Stomach smooth muscle (tissue), 2 donors: Measurements from ENCODE around the gene AJAP1.
"Not testable (repeated sequence)": the region's sequence is repeated elsewhere in the genome, so short reads cannot be mapped to it uniquely, and the experiment has no call there.

ENCODE experiments used
- H3K27ac ChIP-seq: one replicate; pipeline ENCODE4 v1.7.0; 2013; ENCODE audit warnings: mild to moderate bottlenecking, low read length, inconsistent platforms
- H3K27me3 ChIP-seq, 2 donors: one replicate each; pipeline ENCODE4 v1.7.0; 2013; ENCODE audit warnings: low read length in 2 of 2; ENCODE audit not compliant: insufficient read depth in 2 of 2, control insufficient read depth in 1 of 2
- H3K36me3 ChIP-seq, 2 donors: one replicate each; pipeline ENCODE4 v1.7.0; 2013; ENCODE audit warnings: low read length in 2 of 2; ENCODE audit not compliant: control insufficient read depth in 2 of 2, insufficient read depth in 2 of 2
- H3K4me1 ChIP-seq: one replicate; pipeline ENCODE4 v1.7.0; 2013; ENCODE audit warnings: low read length; ENCODE audit not compliant: control insufficient read depth, insufficient read depth
- H3K4me3 ChIP-seq, 2 donors: one replicate each; pipeline ENCODE4 v1.7.0; 2013; ENCODE audit warnings: low read length in 2 of 2
- H3K9ac ChIP-seq, 2 donors: one replicate each; pipeline ENCODE4 v1.7.0; 2013; ENCODE audit warnings: low read length in 2 of 2, mild to moderate bottlenecking in 1 of 2
- H3K9me3 ChIP-seq, 2 donors: one replicate each; pipeline ENCODE4 v1.7.0; 2013; ENCODE audit warnings: low read length in 2 of 2; ENCODE audit not compliant: control insufficient read depth in 2 of 2
- donor health status: healthy.
- donor health status: Pancreatic carcinoma.

Gene AJAP1

DNA sequence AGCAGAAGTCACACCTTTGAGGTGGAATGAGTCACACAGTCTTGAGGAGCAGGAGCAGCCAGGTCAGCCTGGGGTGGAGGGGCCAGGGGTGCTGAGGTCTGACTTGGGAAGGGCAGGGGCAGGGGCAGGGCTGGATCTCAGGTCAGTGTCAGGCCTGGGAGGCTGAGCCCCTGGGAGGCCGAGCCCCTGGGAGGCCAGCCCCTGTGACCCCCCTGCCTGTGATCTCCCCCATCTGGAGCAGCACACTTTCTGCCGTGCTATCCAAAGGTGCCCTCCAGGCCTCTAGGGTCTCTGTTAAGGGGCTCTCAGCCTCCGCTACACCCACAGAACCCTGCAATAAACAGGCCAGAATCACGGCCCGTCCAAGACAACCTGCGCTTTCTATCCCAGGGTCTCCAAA, 36.9 kb upstream of the AJAP1 start:
- no peak overlapping the region for H3K4me3 ChIP-seq
- H3K27me3 ChIP-seq: peaks cover 0 to 5% of the 10 kb centered on the region in 2 donors
- H3K9me3 ChIP-seq: no peaks in the 10 kb centered on the region
- H3K9ac ChIP-seq: no peak overlapping the region
- no peaks in the 10 kb centered on the region for H3K36me3 ChIP-seq
- H3K27ac ChIP-seq: no peak overlapping the region
- H3K4me1 ChIP-seq: no peaks in the 10 kb centered on the region

DNA sequence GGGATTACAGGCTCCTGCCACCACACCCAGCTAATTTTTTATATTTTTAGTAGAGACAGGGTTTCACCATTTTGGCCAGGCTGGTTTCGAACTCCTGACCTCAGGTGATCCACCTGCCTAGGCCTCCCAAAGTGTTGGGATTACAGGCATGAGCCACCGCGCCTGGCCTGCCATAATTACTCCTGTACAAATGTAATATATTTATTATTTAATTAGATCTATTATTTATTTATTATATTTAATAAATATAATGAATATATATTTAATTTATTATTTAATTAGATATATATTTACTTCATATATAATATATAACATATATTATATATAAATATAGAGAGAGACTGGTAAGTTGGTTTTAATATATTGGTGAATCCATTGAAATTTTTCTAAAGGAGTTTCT, 35.6 kb upstream of the AJAP1 start:
- H3K27me3 ChIP-seq, H3K9me3 ChIP-seq, H3K9ac ChIP-seq, H3K4me1 ChIP-seq, H3K36me3 ChIP-seq, H3K4me3 ChIP-seq, H3K27ac ChIP-seq: not testable (repeated sequence)

DNA sequence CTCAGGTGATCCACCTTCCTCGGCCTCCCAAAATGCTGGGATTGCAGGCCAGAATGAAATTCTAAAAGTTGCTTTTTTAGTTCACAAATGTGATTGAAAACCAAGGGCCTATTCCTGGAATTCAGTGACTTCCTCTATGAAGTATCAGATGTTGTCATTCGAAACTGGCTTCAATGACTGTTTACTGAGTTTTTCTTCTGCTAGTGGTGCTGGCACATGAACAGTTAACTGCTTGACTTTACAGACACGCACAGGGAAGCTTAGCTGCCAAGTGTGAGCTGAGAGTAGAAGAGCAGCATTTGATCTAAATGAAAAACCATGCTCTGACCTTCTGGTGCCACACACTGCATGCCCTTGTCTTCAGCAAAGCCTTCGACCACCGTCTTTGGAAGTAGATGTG, 32.8 kb upstream of the AJAP1 start:
- no peaks in the 10 kb centered on the region for H3K4me1 ChIP-seq
- no peak overlapping the region for H3K4me3 ChIP-seq
- peaks cover 0 to 2% of the 10 kb centered on the region in 2 donors for H3K27me3 ChIP-seq
- H3K9me3 ChIP-seq: no peaks in the 10 kb centered on the region
- no peak overlapping the region for H3K9ac ChIP-seq
- no peak overlapping the region for H3K27ac ChIP-seq
- no peaks in the 10 kb centered on the region for H3K36me3 ChIP-seq

DNA sequence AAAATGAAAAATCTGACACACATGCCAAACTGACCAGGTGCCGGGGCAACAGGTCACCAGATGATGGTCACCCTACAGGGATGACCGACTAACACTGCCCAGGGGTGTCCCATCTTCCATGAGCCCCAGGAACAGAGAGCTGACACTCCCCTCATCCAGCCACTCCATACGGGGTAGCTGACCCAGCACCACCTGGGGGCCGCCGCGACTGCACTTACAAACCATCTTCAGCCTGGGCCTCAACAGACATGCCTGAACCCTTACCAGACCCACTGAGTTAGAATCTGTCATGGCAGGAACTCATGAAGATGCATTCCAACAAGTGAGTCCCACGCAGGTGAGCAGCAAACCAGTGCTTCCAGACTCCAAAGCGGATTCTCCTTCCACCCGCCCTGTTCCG, 31.6 kb upstream of the AJAP1 start:
- peaks cover 0 to 2% of the 10 kb centered on the region in 2 donors for H3K27me3 ChIP-seq
- no peak overlapping the region for H3K4me3 ChIP-seq
- H3K4me1 ChIP-seq: no peaks in the 10 kb centered on the region
- H3K9me3 ChIP-seq: no peaks in the 10 kb centered on the region
- no peaks in the 10 kb centered on the region for H3K36me3 ChIP-seq
- H3K9ac ChIP-seq: no peak overlapping the region
- H3K27ac ChIP-seq: no peak overlapping the region

DNA sequence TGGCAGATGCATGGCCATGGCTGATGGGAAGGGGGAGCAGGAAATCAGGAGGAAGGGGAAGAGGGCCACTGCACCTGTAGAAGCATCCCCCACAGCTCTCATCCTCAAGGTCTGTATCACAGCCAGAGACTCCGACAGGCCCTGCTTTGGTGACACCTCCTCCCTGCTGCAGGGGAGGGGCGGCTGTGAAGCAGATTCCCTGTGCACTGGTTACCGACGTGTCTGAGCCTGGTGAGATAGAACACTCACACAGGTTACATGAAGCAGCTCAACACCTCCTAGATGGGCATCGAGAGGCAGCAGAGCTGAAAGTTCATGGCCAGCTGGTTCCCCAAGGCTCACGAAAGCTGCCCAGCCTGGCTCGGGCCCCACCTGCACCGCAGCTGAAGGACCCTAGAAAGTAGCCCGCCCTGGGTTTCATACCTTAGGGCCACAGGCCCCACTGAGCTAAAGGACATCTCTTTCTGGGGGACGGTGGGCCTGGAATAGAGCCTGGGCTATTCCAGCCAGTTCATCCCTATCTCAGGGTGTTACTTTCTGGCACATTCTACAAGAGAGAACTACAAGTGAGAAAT, 30.2 kb upstream of the AJAP1 start:
- no peaks in the 10 kb centered on the region for H3K9me3 ChIP-seq
- no peaks in the 10 kb centered on the region for H3K36me3 ChIP-seq
- H3K4me3 ChIP-seq: no peak overlapping the region
- H3K4me1 ChIP-seq: no peaks in the 10 kb centered on the region
- peaks cover 0 to 2% of the 10 kb centered on the region in 2 donors for H3K27me3 ChIP-seq
- H3K9ac ChIP-seq: no peak overlapping the region
- no peak overlapping the region for H3K27ac ChIP-seq

DNA sequence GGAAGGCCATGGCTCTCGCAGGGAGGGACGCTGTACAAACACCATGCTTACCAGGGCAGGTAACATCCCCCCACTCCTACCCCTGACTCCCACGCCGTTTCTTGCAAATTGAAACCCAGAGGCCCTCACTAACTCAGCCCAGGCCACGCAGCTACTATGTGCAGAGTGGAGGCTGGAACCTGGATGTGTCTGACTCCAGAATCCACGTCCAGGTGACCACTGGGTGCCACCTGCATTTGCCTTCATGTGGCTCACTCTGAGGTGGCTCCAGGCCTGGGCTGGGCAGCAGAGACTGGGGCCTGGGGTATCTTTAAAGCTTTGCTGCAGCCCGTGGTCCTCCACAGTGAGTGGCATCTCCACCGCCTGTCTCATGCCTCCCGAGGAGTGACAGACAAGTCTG, 29.6 kb upstream of the AJAP1 start:
- no peaks in the 10 kb centered on the region for H3K9me3 ChIP-seq
- H3K4me3 ChIP-seq: no peak overlapping the region
- H3K27ac ChIP-seq: no peak overlapping the region
- no peaks in the 10 kb centered on the region for H3K36me3 ChIP-seq
- peaks cover 0 to 2% of the 10 kb centered on the region in 2 donors for H3K27me3 ChIP-seq
- H3K4me1 ChIP-seq: no peaks in the 10 kb centered on the region
- no peak overlapping the region for H3K9ac ChIP-seq

DNA sequence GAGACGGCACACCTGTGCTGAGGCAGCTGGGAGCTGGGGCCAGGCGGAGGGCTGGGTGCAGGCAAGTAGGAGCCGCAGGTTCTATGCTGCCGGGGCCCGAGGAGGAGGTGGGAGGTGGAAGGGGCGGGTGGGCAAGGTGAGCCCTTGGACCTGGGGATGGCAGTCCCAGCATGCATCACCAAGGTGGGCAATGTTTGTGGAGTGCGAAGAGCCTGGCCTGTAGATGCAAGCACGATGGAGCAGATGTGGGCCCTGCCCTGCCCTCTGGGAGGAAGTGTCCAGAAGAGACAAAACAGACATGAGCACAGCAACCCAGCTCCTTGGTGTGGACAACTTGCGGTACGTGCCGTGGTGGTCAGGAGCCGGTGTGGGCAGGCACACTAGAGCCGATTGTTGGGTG, 28.3 kb upstream of the AJAP1 start:
- H3K27me3 ChIP-seq: peaks cover 0 to 2% of the 10 kb centered on the region in 2 donors
- no peaks in the 10 kb centered on the region for H3K9me3 ChIP-seq
- no peaks in the 10 kb centered on the region for H3K36me3 ChIP-seq
- H3K4me3 ChIP-seq: no peak overlapping the region
- H3K4me1 ChIP-seq: no peaks in the 10 kb centered on the region
- H3K9ac ChIP-seq: no peak overlapping the region
- no peak overlapping the region for H3K27ac ChIP-seq

DNA sequence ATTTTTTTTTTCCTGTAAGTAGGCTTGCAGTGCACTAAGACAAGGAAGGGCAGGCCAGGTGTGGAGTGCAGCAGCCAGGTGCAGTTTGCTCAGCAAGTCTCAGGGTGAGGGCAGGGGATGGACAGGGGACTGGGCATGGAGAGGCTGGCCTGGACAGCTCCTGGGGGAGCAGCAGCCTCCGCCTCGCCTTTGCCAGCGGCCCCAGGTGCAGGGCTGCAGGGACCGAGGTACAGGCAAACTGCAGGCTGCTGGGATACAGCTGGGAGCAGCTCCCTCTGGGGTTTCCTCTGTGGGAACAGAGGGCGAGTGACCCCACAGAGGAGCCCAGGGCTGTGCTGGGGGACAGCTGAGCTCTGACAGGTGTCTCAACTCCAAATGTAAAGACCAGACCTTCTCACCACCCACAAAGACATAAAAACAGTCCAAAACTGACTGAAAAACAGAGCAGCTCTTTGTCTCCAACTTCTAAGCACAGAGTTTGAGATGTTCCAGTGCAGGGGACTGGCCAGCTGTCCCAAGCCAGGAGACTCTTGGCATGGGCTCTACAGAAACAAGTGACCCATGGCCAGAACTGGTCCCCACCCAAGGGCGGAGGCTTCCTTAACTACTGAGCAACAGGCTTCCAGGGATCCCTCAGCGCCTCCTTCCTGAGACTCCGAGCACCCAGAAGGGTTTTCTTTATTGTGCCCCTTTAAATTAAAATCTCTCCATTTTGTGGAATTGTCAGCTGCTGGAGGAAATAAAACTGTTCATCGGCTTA, 27.7 kb upstream of the AJAP1 start:
- no peaks in the 10 kb centered on the region for H3K4me1 ChIP-seq
- no peaks in the 10 kb centered on the region for H3K36me3 ChIP-seq
- H3K4me3 ChIP-seq: no peak overlapping the region
- no peak overlapping the region for H3K9ac ChIP-seq
- H3K27me3 ChIP-seq: peaks cover 0 to 5% of the 10 kb centered on the region in 2 donors
- no peak overlapping the region for H3K27ac ChIP-seq
- no peaks in the 10 kb centered on the region for H3K9me3 ChIP-seq

DNA sequence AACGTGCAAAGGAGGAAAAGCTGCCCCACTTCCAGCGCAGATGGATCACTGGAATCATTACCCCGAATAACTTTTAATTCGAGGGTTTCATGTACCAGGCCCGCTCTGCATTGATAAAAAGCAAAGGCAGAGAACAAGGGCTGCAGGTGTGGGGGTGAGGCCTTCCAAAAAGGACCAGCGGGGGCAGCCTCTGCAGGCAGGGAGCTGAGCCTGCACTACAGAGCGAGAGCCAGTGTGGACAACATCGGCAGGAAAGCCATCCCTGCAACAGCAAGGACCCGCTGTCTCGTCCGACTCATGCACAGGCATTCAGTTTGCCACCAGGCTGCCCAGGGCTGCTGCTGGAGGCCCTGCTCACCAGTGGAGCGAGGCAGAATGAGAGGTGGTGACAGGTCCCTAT, 27.1 kb upstream of the AJAP1 start:
- H3K4me3 ChIP-seq: no peak overlapping the region
- H3K27me3 ChIP-seq: peaks cover 2 to 5% of the 10 kb centered on the region in 2 donors
- H3K36me3 ChIP-seq: no peaks in the 10 kb centered on the region
- H3K9me3 ChIP-seq: no peaks in the 10 kb centered on the region
- H3K27ac ChIP-seq: no peak overlapping the region
- H3K9ac ChIP-seq: no peak overlapping the region
- H3K4me1 ChIP-seq: no peaks in the 10 kb centered on the region

DNA sequence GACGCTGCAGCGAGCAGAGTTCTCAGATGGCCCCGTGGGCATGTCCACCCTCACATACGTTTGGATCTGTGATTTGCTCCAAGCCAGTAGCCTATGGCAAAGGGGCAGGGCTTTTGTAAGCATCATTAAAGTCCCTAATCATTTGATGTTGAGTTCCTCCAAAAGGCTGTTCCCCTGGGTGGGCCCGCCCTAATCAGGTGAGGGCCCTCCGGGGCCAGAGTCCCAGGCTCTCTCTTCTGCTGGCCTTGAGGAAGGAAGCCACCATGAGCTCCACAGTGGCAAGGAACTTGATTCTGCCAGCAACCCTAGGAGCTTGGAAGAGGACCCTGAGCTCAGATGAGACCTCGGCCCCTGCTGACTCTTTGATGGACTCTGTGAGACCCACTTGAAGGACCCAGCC, 25.4 kb upstream of the AJAP1 start:
- Histone ChIP-seq H3K27me3 (peaks cover 2 to 3% of the 10 kb centered on the region in 2 donors), H3K9me3 (no peaks in the 10 kb centered on the region), H3K4me1 (no peaks in the 10 kb centered on the region), H3K9ac (no peak overlapping the region), H3K36me3 (no peaks in the 10 kb centered on the region), H3K4me3 (no peak overlapping the region), H3K27ac (no peak overlapping the region)

DNA sequence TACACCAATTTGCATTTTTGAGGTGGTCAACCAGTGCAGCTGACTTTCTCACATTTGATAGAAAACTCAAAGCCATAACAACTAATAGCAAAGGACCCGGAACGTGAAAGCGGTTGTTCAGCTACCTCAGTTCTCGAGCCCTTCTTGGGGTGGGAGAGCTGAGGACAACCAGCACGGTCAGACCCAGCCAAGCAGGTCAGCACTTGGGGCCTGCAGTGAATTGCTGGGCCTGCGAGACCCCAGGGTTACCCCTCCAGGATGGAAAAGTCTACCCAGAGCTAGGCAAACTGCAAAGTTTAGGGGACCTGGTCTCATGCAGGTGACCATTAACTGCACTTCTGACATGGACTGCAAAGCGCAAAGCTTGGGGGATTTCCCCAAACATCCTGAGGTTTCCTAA, 23.8 kb upstream of the AJAP1 start:
- H3K4me1 ChIP-seq: no peaks in the 10 kb centered on the region
- H3K27me3 ChIP-seq: peaks cover 3 to 6% of the 10 kb centered on the region in 2 donors
- no peaks in the 10 kb centered on the region for H3K36me3 ChIP-seq
- no peak overlapping the region for H3K4me3 ChIP-seq
- H3K9ac ChIP-seq: no peak overlapping the region
- no peak overlapping the region for H3K27ac ChIP-seq
- no peaks in the 10 kb centered on the region for H3K9me3 ChIP-seq
